ENCODE measurements around the gene ITGA5. TPM values are rescaled to one million over a fixed set of nuclear protein-coding genes. Genes with fewer than 3 reads are reported as not detected.

The ITGA5 gene
- total and polyA plus RNA-seq, 9 of the 15 experiments (the other 6 are each of a cell fraction or from before 2014, with no cell fraction given): 9.1 to 82.1 (median 47.4) TPM

DNA sequence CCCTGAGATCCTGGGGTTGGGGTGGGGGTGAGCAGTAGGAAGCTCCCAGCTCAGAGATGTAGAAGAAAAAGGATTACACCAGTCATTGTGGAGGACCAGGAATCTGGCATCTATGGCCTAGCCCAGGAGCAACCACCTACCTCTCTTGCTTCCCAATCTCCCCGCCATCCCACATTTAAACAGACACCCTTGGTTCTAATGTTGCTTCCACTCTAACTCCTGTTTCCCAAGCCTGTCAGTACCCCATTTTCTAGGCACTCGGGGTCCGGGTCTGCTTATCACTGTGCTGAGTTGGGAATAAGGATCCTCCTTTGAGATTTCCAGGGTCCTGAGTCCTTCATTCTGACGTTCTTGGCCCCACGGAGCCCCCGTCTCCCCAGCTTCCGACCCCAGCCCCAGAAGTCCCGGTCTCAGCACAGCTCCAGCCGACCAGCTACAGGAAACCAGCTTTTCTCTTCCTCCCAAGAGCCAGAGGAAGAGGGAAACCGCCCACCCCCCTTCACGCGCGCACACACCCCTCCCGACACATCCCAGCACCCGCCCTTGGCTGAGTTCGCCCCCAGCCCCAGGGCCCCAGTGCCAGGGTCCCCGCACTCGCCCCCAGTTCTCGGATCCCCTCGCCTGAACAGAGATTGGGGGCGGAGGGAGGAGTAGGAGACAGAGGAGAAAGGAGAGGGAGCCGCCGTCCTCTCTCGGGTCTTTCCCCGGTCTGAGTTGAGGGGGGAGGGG is 1.2 kb downstream of the ITGA5 start (continued):
- TF ChIP-seq, protein P1, sequence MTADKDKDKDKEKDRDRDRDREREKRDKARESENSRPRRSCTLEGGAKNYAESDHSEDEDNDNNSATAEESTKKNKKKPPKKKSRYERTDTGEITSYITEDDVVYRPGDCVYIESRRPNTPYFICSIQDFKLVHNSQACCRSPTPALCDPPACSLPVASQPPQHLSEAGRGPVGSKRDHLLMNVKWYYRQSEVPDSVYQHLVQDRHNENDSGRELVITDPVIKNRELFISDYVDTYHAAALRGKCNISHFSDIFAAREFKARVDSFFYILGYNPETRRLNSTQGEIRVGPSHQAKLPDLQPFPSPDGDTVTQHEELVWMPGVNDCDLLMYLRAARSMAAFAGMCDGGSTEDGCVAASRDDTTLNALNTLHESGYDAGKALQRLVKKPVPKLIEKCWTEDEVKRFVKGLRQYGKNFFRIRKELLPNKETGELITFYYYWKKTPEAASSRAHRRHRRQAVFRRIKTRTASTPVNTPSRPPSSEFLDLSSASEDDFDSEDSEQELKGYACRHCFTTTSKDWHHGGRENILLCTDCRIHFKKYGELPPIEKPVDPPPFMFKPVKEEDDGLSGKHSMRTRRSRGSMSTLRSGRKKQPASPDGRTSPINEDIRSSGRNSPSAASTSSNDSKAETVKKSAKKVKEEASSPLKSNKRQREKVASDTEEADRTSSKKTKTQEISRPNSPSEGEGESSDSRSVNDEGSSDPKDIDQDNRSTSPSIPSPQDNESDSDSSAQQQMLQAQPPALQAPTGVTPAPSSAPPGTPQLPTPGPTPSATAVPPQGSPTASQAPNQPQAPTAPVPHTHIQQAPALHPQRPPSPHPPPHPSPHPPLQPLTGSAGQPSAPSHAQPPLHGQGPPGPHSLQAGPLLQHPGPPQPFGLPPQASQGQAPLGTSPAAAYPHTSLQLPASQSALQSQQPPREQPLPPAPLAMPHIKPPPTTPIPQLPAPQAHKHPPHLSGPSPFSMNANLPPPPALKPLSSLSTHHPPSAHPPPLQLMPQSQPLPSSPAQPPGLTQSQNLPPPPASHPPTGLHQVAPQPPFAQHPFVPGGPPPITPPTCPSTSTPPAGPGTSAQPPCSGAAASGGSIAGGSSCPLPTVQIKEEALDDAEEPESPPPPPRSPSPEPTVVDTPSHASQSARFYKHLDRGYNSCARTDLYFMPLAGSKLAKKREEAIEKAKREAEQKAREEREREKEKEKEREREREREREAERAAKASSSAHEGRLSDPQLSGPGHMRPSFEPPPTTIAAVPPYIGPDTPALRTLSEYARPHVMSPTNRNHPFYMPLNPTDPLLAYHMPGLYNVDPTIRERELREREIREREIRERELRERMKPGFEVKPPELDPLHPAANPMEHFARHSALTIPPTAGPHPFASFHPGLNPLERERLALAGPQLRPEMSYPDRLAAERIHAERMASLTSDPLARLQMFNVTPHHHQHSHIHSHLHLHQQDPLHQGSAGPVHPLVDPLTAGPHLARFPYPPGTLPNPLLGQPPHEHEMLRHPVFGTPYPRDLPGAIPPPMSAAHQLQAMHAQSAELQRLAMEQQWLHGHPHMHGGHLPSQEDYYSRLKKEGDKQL (CRISPR knock-in tag; IDR thresholded peaks at IDR 0.05; ENCODE audit: borderline replicate concordance): no peak
- TF ChIP-seq POU5F1 (IDR thresholded peaks at IDR 0.05; ENCODE audit: borderline replicate concordance, low read depth, low read length, partially characterized antibody) (no peak), KDM4B (IDR thresholded peaks at IDR 0.05; ENCODE audit: borderline replicate concordance in 2 of 2, low read depth in 1 of 2) (no peak), SETDB1 (IDR thresholded peaks at IDR 0.05; ENCODE audit: low read length) (no peak), STAT5B (CRISPR knock-in tag; IDR thresholded peaks at IDR 0.05) (no peak), ZNF23 (CRISPR knock-in tag; IDR thresholded peaks at IDR 0.05) (no peak), IFI16 (CRISPR knock-in tag; IDR thresholded peaks at IDR 0.05) (no peak), MTA1 (IDR thresholded peaks at IDR 0.05; ENCODE audit: borderline replicate concordance) (no peak), MAFF (IDR thresholded peaks at IDR 0.05; ENCODE audit: low read length) (no peak)
- TF ChIP-seq, protein P2, sequence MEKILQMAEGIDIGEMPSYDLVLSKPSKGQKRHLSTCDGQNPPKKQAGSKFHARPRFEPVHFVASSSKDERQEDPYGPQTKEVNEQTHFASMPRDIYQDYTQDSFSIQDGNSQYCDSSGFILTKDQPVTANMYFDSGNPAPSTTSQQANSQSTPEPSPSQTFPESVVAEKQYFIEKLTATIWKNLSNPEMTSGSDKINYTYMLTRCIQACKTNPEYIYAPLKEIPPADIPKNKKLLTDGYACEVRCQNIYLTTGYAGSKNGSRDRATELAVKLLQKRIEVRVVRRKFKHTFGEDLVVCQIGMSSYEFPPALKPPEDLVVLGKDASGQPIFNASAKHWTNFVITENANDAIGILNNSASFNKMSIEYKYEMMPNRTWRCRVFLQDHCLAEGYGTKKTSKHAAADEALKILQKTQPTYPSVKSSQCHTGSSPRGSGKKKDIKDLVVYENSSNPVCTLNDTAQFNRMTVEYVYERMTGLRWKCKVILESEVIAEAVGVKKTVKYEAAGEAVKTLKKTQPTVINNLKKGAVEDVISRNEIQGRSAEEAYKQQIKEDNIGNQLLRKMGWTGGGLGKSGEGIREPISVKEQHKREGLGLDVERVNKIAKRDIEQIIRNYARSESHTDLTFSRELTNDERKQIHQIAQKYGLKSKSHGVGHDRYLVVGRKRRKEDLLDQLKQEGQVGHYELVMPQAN (IDR thresholded peaks at IDR 0.05; ENCODE audit: borderline replicate concordance): no peak
- TF ChIP-seq, protein P3, sequence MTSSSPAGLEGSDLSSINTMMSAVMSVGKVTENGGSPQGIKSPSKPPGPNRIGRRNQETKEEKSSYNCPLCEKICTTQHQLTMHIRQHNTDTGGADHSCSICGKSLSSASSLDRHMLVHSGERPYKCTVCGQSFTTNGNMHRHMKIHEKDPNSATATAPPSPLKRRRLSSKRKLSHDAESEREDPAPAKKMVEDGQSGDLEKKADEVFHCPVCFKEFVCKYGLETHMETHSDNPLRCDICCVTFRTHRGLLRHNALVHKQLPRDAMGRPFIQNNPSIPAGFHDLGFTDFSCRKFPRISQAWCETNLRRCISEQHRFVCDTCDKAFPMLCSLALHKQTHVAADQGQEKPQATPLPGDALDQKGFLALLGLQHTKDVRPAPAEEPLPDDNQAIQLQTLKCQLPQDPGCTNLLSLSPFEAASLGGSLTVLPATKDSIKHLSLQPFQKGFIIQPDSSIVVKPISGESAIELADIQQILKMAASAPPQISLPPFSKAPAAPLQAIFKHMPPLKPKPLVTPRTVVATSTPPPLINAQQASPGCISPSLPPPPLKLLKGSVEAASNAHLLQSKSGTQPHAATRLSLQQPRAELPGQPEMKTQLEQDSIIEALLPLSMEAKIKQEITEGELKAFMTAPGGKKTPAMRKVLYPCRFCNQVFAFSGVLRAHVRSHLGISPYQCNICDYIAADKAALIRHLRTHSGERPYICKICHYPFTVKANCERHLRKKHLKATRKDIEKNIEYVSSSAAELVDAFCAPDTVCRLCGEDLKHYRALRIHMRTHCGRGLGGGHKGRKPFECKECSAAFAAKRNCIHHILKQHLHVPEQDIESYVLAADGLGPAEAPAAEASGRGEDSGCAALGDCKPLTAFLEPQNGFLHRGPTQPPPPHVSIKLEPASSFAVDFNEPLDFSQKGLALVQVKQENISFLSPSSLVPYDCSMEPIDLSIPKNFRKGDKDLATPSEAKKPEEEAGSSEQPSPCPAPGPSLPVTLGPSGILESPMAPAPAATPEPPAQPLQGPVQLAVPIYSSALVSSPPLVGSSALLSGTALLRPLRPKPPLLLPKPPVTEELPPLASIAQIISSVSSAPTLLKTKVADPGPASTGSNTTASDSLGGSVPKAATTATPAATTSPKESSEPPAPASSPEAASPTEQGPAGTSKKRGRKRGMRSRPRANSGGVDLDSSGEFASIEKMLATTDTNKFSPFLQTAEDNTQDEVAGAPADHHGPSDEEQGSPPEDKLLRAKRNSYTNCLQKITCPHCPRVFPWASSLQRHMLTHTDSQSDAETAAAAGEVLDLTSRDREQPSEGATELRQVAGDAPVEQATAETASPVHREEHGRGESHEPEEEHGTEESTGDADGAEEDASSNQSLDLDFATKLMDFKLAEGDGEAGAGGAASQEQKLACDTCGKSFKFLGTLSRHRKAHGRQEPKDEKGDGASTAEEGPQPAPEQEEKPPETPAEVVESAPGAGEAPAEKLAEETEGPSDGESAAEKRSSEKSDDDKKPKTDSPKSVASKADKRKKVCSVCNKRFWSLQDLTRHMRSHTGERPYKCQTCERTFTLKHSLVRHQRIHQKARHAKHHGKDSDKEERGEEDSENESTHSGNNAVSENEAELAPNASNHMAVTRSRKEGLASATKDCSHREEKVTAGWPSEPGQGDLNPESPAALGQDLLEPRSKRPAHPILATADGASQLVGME (CRISPR knock-in tag; IDR thresholded peaks at IDR 0.05): no peak
- TF ChIP-seq, protein P4, sequence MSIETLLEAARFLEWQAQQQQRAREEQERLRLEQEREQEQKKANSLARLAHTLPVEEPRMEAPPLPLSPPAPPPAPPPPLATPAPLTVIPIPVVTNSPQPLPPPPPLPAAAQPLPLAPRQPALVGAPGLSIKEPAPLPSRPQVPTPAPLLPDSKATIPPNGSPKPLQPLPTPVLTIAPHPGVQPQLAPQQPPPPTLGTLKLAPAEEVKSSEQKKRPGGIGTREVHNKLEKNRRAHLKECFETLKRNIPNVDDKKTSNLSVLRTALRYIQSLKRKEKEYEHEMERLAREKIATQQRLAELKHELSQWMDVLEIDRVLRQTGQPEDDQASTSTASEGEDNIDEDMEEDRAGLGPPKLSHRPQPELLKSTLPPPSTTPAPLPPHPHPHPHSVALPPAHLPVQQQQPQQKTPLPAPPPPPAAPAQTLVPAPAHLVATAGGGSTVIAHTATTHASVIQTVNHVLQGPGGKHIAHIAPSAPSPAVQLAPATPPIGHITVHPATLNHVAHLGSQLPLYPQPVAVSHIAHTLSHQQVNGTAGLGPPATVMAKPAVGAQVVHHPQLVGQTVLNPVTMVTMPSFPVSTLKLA (conservative IDR thresholded peaks at IDR 0.05): 0 out of 4 replicates have a peak, but pooled peaks of 1 of the 2 experiments have one; percentile 12
